ENCODE results near the gene PTPMT1.

Gene PTPMT1

DNA sequence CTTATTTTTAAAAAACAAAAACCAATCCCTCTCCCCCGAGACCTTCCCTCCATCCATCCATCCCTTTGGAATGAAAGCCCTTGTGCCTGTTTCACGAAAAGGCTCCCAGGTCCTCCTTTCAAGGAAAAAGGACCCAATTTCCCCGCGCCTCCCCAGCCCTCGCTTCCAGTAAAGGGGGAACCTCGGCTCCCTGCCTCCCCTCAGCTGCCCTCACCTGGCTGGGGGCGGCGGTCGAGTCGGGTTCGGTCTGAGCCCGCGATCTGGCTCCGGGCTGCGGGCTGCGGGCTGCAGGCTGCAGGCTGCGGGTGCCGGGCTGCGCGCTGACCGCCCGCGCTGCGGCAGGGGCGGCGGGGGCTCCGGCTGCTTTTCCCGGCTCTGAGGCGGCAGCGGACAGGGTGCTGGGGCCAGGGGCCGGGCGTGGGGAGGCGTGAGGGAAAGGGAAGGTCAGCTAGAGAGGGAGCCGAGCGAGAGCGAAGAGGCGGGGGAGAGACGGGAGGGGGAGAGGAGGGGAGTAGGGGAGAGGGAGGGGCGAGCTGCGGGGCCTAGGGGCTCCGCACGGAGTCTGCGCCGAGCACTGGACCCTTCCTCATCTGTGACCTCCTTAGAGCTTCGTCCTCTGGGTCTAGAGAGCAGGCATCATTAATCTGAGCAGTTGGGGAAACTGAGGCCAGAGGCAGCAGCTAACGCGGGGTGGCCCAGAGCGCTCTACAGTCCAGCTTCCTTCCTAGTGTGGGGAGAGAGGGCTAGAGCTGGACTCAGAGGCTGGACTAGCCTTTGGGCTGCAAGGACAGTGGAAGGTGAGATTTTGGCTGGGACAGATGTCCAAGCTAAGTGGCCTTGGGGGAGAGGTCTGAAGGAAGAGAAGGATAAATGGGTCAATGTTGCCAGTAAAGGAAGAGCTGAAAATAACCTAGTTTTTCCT lies 28.8 kb downstream of the PTPMT1 start, which contains the start of gene C1QTNF4:
Gene C1QTNF4 (minus strand): TSS at position 478 of the 922 bp plus-strand sequence. CDS start 3,601 bp downstream, outside the sequence.
- H3K9me2 ChIP-seq (replicated peaks; ENCODE audit: insufficient read depth, low read length): no peaks in the 10 kb centered on the region
- H3K27me3 ChIP-seq (ENCODE audit: low read length): no peaks in the 10 kb centered on the region
- H3K36me3 ChIP-seq (ENCODE audit: low read length): no peaks in the 10 kb centered on the region
- H3K9ac ChIP-seq (ENCODE audit: low read length): no peak within 1 kb of the TSS
- no peak within 1 kb of the TSS for H3K4me2 ChIP-seq (ENCODE audit: low read depth, low read length, poor library complexity, severe bottlenecking)
- H3K9me3 ChIP-seq (ENCODE audit: insufficient read depth, low read length): no peaks in the 10 kb centered on the region
- no peaks in the 10 kb centered on the region for H3F3A ChIP-seq (ENCODE audit: insufficient read depth)
- TF ChIP-seq, protein P1, sequence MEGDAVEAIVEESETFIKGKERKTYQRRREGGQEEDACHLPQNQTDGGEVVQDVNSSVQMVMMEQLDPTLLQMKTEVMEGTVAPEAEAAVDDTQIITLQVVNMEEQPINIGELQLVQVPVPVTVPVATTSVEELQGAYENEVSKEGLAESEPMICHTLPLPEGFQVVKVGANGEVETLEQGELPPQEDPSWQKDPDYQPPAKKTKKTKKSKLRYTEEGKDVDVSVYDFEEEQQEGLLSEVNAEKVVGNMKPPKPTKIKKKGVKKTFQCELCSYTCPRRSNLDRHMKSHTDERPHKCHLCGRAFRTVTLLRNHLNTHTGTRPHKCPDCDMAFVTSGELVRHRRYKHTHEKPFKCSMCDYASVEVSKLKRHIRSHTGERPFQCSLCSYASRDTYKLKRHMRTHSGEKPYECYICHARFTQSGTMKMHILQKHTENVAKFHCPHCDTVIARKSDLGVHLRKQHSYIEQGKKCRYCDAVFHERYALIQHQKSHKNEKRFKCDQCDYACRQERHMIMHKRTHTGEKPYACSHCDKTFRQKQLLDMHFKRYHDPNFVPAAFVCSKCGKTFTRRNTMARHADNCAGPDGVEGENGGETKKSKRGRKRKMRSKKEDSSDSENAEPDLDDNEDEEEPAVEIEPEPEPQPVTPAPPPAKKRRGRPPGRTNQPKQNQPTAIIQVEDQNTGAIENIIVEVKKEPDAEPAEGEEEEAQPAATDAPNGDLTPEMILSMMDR (IDR thresholded peaks at IDR 0.05; ENCODE audit: insufficient read depth, low read length, poor library complexity, severe bottlenecking): no peak
- TF ChIP-seq EZH2phosphoT487 (conservative IDR thresholded peaks at IDR 0.05; ENCODE audit: low read length): no peak
- no peak within 1 kb of the TSS for H3K4me3 ChIP-seq (ENCODE audit: insufficient read depth, low read length, poor library complexity, severe bottlenecking)
- no peaks in the 10 kb centered on the region for H4K20me1 ChIP-seq (ENCODE audit: low read depth, low read length)
- H3K79me2 ChIP-seq (ENCODE audit: insufficient read depth, low read length): no peaks in the 10 kb centered on the region
- no peak within 1 kb of the TSS for H3K27ac ChIP-seq (ENCODE audit: low read depth, low read length)
- H2AFZ ChIP-seq (ENCODE audit: low read depth, low read length, severe bottlenecking): no peak within 1 kb of the TSS

DNA sequence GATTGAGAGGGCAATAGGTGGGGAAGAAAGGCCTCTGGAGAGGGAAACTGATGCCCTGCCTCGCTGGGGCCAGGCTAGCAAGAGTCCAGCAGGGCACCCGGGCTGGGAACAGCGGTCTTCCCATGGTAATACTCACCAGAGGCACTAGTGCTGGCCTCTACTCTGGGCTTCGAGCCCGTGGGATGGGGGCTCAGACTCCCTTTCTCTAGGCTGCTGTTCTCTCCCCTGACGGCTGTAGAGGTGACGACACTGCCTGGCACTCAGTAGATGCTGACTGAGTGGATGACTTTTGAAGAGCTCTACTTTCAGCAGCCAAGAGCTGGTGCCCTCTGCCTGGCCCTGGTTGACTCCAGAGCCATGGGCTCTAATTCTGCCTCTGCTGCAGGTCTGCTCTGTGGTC lies 29.6 kb downstream of the PTPMT1 start:
- Histone ChIP-seq H3K27ac (ENCODE audit: low read depth, low read length) (no peak overlapping the region), H3K9me2 (replicated peaks; ENCODE audit: insufficient read depth, low read length) (no peaks in the 10 kb centered on the region), H3K4me3 (ENCODE audit: insufficient read depth, low read length, poor library complexity, severe bottlenecking) (no peak overlapping the region), H3K79me2 (ENCODE audit: insufficient read depth, low read length) (no peaks in the 10 kb centered on the region), H2AFZ (ENCODE audit: low read depth, low read length, severe bottlenecking) (no peak overlapping the region), H3K9me3 (ENCODE audit: insufficient read depth, low read length) (no peaks in the 10 kb centered on the region), H3K27me3 (ENCODE audit: low read length) (no peaks in the 10 kb centered on the region), H4K20me1 (ENCODE audit: low read depth, low read length) (no peaks in the 10 kb centered on the region), H3F3A (ENCODE audit: insufficient read depth) (no peaks in the 10 kb centered on the region), H3K36me3 (ENCODE audit: low read length) (no peaks in the 10 kb centered on the region), H3K9ac (ENCODE audit: low read length) (no peak overlapping the region), H3K4me2 (ENCODE audit: low read depth, low read length, poor library complexity, severe bottlenecking) (no peak overlapping the region)
- TF ChIP-seq EZH2phosphoT487 (conservative IDR thresholded peaks at IDR 0.05; ENCODE audit: low read length): no peak
- TF ChIP-seq, protein P1 (IDR thresholded peaks at IDR 0.05; ENCODE audit: insufficient read depth, low read length, poor library complexity, severe bottlenecking): no peak

DNA sequence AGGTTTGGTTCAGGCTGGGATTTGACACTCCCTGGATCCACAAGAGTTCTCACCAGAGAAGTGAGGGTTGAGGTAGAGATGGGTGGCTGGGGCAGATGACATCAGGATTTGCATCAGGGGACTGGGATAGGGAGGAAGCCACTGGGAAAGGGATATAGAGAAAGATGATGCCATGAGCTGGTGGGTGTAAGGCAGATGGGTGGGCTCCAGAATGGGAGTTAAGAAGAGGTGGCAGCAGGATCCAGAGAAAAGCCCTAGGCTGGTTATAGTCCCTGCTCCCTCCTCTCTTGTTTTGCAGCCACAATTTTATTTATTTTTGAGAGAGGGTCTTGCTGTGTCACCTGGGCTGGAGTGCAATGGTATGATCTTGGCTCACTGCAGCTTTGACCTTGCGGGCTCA lies 30.6 kb downstream of the PTPMT1 start:
- no peaks in the 10 kb centered on the region for H4K20me1 ChIP-seq (ENCODE audit: low read depth, low read length)
- H3K9me3 ChIP-seq (ENCODE audit: insufficient read depth, low read length): no peaks in the 10 kb centered on the region
- H3K9me2 ChIP-seq (replicated peaks; ENCODE audit: insufficient read depth, low read length): no peaks in the 10 kb centered on the region
- H3K4me3 ChIP-seq (ENCODE audit: insufficient read depth, low read length, poor library complexity, severe bottlenecking): no peak overlapping the region
- no peaks in the 10 kb centered on the region for H3K36me3 ChIP-seq (ENCODE audit: low read length)
- no peaks in the 10 kb centered on the region for H3K79me2 ChIP-seq (ENCODE audit: insufficient read depth, low read length)
- H3F3A ChIP-seq (ENCODE audit: insufficient read depth): no peaks in the 10 kb centered on the region
- H2AFZ ChIP-seq (ENCODE audit: low read depth, low read length, severe bottlenecking): no peak overlapping the region
- no peak overlapping the region for H3K27ac ChIP-seq (ENCODE audit: low read depth, low read length)
- no peak overlapping the region for H3K9ac ChIP-seq (ENCODE audit: low read length)
- TF ChIP-seq, protein P1 (IDR thresholded peaks at IDR 0.05; ENCODE audit: insufficient read depth, low read length, poor library complexity, severe bottlenecking): no peak
- no peak for TF ChIP-seq EZH2phosphoT487 (conservative IDR thresholded peaks at IDR 0.05; ENCODE audit: low read length)
- no peaks in the 10 kb centered on the region for H3K27me3 ChIP-seq (ENCODE audit: low read length)
- no peak overlapping the region for H3K4me2 ChIP-seq (ENCODE audit: low read depth, low read length, poor library complexity, severe bottlenecking)
